NCI-H2029 (cell line): ENCODE data around the gene POMT2.
"Not testable (repeated sequence)": the region's sequence is repeated elsewhere in the genome, so short reads cannot be mapped to it uniquely, and the experiment has no call there.

Experiments
- DNase-seq: peaks from one replicate; lab custom pipeline; 2025; lab: John Stamatoyannopoulos, UW

POMT2 gene, protein sequence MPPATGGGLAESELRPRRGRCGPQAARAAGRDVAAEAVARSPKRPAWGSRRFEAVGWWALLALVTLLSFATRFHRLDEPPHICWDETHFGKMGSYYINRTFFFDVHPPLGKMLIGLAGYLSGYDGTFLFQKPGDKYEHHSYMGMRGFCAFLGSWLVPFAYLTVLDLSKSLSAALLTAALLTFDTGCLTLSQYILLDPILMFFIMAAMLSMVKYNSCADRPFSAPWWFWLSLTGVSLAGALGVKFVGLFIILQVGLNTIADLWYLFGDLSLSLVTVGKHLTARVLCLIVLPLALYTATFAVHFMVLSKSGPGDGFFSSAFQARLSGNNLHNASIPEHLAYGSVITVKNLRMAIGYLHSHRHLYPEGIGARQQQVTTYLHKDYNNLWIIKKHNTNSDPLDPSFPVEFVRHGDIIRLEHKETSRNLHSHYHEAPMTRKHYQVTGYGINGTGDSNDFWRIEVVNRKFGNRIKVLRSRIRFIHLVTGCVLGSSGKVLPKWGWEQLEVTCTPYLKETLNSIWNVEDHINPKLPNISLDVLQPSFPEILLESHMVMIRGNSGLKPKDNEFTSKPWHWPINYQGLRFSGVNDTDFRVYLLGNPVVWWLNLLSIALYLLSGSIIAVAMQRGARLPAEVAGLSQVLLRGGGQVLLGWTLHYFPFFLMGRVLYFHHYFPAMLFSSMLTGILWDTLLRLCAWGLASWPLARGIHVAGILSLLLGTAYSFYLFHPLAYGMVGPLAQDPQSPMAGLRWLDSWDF

DNA sequence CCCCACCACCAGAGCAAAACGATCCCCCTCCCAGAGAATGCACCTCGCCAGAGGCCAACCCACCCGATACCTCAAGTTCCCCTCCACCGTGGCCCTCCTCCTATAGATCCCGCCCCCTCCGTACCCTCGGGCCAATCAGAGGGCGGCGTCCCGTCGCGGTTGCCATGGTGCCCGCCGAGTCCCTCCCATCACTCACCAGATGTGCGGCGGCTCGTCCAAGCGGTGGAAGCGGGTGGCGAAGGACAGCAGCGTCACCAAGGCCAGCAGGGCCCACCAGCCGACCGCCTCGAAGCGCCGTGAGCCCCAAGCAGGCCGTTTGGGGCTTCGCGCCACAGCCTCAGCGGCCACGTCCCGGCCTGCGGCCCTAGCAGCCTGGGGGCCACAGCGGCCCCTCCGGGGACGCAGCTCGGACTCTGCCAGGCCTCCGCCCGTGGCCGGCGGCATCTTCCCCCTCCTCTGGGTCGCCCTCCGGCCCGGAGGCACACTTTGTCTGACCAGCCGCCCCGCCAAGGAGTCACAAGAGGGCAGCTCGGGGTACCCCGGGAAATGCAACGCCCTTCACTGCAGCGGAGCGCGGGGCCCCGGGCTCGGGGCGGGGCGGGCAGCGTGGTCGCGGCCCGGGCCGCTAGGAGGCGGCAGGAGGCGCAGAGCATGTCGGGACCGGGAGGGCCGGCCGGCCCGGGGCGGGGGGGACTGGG, at the start of gene POMT2:
Gene POMT2 (minus strand): TSS at position 646 of the 698 bp plus-strand sequence. CDS start 202 bp downstream, at position 444.
- peak; percentile 68 for DNase-seq

DNA sequence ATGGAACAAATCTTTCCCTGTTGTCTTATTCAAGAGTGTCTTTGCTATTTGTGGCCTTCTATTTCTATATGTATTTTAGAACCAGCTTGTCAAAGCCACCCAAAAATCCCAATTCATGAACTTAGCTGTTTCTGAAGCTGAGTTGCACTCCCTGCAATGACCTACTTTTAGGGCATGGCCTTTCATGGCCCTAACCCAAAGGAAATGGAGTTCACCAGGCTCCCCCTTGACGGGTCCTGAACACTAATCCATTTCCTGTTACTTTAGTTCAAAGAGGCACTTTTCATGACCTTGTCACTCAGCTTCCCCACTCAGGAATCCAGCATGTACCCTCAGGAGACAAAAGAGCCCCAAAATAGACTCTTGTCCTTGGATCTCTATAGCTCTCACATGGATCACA, 48.6 kb upstream of the POMT2 start:
- no peak for DNase-seq

DNA sequence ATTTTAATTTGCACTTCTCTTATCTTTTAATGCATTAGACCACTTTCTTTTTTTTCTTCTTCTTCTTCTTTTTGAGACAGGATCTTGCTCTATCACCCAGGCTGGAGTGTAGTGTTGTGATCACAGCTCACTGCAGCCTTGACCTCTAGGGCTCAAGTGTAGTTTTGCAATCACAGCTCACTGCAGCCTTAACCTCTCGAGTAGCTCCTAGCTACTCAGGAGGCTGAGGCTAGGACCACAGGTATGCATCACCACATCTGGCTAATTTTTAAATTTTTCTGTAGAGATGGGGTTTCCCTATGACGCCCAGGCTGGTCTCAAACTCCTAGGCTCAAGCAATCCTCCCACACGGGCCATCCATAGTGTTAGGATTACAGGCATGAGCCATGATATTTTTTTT, 43.5 kb upstream of the POMT2 start:
- DNase-seq, result no peak

DNA sequence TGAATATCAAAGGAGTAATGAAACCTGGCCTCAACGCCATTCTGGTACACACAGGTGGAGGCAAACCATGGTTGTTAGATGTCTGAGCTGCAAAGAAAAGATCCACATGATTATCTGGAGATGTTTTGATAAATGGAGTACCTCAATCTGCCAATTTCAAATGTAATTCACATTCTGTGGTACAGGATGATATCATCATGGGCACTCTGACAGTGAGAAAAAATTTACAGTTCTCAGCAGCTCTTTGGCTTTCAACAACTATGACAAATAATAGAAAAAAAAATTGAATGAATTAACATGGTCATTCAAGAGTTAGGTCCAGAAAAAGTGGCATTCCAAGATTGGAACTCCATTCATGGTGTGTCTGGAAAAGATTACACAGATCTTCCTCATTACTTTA, 38.9 kb upstream of the POMT2 start:
- no peak for DNase-seq

DNA sequence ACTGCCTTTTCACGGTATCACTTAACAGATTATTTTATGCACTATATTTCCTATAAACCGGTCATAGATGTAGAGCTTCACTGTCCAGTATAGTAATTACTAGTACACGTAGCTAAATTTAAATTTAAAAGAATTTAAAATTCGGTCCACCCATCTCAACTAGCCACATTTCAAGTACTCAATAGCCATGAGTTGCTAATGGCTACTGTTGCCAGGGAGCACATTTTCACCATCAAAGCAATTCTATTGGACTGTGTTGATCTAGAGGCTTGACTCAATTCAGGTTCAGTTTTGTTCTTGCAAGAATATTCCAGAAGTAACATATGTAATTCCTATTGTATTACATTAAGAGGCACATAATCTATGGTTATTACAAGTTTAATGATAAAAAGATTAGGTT, 36.2 kb upstream of the POMT2 start:
- no peak for DNase-seq

DNA sequence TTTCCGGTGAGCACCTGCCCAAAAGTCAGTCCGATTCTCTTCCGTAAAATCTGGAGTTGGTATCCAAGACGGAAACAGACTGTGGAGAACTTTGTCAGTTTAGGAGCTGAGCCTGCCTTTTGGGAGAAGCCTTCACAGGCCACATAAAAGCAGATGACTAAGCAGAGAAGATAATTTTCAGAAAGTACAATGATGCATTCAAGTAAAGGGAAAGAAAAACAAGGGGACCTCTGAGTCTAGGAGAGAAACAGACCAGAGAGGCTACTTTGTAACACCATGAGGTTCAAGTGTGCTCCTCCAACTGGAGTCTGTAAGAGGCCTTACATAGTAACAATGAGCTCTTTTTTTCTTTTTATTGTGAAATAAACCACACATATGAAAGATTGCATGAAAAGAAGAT, 35.1 kb upstream of the POMT2 start:
- no peak for DNase-seq

DNA sequence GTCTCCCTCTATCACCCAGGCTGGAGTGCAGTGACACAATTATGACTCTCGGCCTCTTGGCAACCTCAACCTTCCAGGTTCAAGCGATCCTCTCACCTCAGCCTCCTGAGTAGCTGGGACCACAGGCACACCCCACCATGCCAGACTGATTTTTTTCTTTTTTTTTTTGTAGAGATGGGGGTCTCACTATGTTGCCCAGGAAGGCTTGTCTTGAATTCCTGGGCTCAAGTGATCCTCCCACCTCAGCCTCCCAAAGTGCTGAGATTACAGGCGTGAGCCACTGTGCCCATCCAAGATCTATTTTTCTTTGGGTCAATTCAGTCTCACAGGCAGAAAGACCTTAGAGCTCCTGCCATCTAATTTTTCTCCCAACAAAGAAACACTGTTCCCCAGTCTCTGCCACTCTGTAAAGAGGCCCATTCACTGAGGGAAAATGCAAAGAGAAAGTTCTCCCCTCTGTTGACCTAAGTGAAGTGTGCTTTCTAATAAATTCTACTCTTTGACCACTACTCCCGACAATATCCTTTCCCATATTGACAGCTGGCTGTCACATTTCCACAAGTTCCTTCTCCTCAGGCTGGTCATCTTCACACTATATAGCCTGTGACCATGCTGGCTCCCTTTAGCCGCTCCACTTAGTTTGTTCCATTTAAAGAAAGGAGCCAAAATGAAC, 32.9 kb upstream of the POMT2 start:
- no peak for DNase-seq

DNA sequence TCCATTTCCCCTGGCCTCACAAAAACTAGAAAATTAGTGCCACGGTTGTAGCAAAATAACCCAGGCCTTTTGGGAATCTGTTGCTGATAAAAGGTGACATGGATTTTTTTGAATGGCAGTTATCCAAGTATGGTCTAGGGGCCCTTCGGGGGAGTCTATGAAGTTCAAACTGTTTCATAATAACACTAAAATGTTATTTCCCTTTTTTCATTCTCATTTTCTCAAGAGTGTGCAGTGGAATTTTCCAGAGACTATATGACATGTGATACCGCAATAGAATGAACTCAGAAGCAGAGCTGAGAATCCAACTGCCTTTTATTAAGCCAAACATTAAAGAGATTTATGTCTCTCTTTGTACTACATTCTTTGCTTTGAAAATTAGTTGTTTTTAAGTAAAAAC, 27.1 kb upstream of the POMT2 start:
- DNase-seq, result no peak

DNA sequence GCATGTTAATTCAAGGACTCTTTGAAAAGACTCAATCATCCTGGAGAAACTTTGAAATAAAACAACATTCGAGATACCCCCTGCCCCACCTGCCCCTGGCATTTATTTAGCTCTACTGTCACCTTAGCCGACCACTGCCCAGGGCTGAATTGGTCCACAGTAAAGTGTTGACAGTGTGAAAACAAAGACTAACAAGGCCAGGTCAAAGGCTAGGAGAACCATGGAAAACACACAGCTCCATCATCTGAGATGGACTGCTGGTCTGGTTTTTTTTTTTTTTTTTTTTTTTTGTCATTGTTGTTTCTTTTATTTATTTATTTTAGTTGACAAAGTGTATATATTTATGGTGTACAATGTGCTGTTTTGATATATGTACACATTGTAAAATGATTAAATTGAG, 25.8 kb upstream of the POMT2 start:
- no peak for DNase-seq

DNA sequence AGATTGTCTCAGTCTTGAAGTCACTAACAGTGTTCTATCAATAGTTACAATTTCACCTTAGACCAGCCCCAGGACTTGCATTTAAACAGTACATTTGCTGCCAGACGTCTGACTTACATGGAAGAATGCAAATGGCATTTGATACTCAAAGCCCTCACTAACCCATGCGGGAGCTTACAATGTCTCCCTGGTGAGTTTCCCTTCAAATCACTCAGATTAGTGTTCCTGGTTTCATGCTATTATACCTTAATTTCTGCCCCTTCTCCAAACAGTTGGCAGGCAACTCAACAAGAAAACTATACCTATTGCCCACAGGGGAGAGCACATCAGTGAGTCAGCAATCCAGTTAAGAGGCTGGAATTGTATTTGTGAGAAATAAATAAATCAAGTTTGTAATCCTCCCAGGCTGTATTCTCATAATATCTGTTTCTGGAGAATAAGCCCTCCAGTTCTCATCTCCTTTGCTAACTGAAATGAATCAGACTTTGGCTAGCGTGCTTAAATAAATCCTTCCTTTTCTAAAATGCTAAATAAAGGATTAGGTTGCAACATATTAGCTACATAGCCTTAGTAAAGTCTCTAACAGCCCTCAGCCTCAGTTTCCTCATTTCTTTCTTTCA, 23.8 kb upstream of the POMT2 start:
- no peak for DNase-seq

DNA sequence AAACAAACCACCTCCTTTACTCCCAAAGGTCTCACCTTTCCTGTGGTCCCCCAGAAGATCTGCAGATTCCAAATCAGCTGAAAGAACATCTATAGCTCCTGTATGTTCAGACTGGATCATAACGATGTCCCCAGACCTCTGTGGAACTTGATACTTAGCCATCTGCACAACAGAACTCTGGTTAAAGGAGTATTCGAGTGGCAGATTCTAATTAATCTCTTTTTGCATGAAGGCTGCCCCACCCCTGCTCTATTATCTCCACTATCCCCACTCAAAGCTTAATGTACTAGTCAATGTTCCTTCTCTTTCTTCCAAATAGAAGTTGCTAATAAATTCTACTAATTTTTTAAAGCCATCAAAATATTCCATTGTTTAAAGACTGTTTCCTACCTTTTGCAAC, 23.0 kb upstream of the POMT2 start:
- DNase-seq, result no peak

DNA sequence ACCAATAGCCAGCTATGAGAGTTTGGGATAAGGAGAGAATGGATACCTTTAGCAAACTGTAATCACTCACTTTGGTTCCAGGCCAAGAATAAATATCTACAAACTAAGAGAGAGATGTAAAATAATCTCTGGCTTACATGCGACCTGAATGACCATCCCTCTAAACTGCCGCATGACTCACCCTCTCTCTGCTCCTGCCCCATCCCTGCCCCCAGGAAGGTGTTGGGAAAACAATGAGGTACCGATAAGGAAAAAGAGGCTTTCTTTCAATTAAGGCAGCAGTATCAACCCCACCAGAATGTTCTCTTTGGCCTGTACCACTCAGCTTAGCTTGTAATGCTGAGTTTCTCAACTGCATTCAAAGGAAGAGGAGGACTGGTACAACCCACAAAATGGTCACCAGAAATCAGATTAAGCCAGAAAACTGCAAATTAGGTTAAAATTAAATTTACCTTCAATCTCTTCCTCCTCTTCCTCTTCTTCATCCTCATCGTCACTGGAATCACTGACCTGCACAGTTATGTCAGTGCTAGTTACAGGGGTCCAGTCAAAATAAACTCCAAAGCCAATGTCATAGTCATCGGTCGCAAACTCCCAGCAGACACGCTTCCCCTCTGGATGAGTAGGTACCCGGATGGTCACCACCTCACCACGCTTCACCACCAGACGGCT, 22.2 kb upstream of the POMT2 start:
- no peak for DNase-seq

DNA sequence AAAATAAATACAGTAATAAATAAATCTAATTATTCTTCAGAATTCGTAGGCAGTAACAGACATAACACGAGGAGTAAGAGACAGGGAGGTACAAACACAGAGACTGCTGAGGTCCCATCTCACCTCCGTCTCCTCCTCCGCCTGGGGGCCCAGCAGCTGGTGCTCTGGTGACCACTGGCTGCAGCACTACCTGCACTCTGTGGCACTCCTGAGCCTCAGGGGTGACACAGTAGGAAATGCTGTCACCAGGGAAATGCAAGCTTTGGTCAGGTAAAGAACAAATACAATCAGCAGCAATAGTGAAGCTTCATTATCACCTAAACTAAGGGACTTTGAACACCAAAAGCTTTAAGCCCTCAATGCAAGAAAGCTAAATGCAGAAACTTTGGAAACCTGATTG, 19.7 kb upstream of the POMT2 start:
- DNase-seq, result no peak

DNA sequence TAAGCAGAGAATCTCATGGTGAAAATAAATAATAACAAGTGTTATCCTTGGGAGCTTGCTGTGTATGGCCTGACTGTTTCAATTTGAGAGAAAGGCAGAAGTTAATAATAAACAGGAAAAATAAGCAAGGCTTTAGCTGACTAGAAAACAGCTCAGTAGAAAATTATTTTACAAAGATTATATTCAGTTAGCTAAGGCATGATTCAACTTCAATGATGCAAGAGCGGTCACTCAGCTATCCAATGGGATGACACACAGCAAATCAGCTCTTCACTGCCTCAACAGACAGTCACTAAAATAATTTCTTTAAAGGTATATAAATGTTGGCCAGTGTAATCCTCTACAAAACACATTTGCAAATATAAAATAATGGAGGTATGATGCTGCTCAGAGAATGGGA, 18.7 kb upstream of the POMT2 start:
- DNase-seq, result no peak

DNA sequence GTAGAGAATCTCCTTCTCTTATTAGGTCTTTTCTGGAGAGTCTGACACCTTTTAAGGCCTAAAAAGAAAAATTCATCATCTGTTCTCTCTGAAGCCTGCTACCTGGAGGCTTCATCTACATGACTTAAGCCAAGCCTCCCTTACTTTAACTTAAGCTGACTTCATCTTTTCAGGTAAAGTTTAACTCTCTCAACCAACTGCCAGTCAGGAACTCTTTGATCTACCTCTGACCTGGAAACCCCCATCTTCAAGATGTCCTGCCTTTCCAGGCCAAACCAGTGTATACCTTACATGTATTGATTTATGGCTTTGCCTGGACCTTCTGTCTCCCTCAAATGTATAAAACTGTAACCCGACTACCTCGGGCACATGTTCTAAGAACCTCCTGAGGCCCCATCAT, 17.6 kb upstream of the POMT2 start:
- no peak for DNase-seq

DNA sequence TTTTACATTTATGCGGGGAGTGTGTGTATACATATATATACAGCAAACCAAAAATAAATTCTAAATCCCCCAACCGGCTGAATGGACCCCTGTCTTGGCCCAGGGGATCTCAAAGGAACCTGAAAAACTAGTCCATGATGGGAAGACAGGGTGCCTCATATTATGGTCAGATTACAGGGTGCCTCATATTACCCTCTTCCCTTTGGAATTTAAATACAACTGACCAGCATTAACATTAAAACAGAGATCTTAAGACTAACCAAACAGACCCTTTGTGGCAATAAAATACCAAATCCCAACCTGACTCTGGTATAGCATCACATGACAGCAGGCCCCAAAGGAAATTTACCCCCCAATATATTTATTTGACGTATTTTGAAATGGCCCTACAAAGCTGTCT, 17.2 kb upstream of the POMT2 start:
- no peak for DNase-seq

DNA sequence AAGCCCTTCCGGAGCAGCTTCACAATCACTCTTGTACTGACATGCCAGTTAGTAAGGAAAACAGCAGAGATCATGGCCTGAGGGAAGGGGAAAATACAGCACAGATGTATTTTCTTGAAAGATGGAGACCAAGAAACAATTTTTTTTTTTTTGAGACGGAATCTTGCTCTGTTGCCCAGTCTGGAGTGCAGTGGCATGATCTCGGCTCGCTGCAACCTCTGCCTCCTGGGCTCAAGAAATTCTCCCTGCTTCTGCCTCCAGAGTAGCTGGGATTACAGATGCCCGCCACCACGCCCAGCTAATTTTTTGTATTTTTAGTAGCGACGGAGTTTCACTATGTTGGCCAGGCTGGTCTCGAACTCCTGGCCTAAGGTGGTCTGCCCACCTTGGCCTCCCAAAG, 16.6 kb upstream of the POMT2 start:
- not testable (repeated sequence) for DNase-seq

DNA sequence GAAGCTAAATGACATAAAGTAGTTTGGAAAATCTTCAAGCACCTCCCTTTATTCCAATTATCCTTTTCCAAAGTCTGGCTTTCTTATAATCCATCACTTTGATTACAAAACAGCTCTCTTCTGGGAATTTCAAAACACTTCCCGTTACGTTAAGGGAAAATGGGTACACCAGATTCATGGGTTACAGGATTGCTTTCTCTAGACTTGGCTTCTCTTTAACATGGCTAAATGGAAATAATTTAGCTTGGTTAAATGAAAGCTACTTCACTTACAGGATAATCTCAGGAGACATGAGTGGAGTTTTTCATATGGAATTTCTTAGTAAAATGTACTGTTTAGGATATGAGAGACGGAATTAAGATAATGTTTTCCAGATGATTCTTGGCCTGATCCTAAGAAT, 14.9 kb upstream of the POMT2 start:
- DNase-seq, result no peak

DNA sequence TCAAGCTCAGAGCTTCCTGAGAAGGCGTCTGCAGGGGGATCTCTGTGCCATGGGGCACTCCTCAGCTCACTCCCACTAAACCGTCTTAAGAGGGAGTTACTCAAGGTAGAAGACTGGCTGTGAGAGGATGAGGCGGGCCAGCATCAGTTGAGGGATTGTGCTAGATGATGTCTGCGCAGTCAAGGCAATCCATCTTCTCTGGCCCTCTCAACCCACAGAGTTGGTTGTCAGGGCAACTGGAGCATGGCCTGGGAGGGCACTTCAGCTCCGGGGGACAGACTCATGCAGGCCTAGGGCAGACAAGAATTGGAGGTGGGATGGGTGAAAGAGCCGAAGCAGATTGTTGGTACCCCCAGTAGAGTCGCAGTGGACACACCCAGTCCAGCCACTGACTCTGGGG, 9.2 kb upstream of the POMT2 start:
- no peak for DNase-seq

DNA sequence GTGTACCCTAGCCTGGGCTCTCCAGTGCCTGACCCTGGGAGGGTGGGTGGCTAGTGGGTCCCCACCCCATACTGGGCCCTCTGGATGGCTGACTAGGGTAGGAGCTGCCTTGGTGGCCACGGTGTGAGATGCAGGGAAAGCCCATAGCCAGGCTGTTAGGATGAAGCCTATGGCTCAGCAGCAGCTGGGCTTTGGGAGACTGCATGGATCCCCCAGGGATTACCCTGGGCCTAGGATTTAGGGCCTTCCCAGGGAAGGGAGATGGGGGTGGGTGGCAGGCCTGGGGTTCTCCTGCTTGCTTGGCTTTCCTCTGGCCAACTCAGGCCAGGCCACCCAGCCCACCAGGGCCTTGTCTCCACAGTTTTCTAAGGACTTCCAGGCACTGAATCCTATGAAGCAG, 6.4 kb upstream of the POMT2 start:
- no peak for DNase-seq

DNA sequence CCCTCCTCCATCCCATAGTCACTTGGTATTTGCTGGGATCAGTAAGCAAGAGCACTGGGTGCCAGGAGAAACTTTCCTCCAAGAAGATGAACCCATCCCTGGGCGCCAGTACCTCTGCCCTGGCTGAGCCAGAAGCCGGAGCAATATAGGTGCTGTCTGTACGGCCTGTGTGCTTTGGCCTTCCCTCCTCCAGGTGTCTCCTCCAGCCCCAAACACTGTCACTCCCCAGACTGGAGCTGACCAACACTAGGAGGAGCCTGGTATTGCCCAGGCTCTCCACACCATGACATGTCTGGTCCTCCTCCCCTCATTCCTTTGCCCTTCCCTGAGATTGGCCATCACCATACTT, 5.0 kb upstream of the POMT2 start:
- DNase-seq, result no peak
